PFSK-1 (cell line): ENCODE data around the gene UBAC2.
A peak's percentile ranks its signal among the peaks of the same experiment; 100 is the strongest.

ENCODE experiments used
- FOXP2 ChIP-seq: optimal IDR thresholded peaks from 2 replicates; pipeline ENCODE3; 2011; ENCODE audit warnings: borderline replicate concordance, control low read depth, inconsistent platforms; ENCODE audit not compliant: insufficient read depth; ENCODE audit errors: extremely low read length, extremely low read depth
- POLR2AphosphoS5 ChIP-seq: IDR thresholded peaks from 2 replicates; pipeline ENCODE4 v1.6.1; 2012; ENCODE audit warnings: low read depth, mild to moderate bottlenecking, control low read depth, low read length, moderate library complexity
- REST ChIP-seq, 2 experiments: IDR thresholded peaks; 2 replicates each; pipeline versions ENCODE4 v1.6.1 to v1.8.0; 2011 to 2012; ENCODE audit warnings: low read depth in 2 of 2, low read length in 2 of 2, control low read depth in 1 of 2, inconsistent platforms in 1 of 2, mild to moderate bottlenecking in 1 of 2, moderate library complexity in 1 of 2; ENCODE audit not compliant: insufficient read depth in 1 of 2
- SIN3A ChIP-seq: IDR thresholded peaks from 2 replicates; pipeline ENCODE4 v1.6.1; 2012; ENCODE audit warnings: mild to moderate bottlenecking, low read length, moderate library complexity, borderline replicate concordance; ENCODE audit not compliant: insufficient read depth
- TAF1 ChIP-seq: IDR thresholded peaks from 2 replicates; pipeline ENCODE4 v1.6.1; 2012; ENCODE audit warnings: low read length, control low read depth, borderline replicate concordance; ENCODE audit not compliant: insufficient read depth

GRCh38 chr13:99404005-99404755 is 203.5 kb downstream of the UBAC2 start:
- TF ChIP-seq POLR2AphosphoS5, result no peak
- peak in 1 of 2 experiments; percentile 75; a peak in 2 of 4 replicates for TF ChIP-seq REST (IDR thresholded peaks at IDR 0.05; ENCODE audit: insufficient read depth in 1 of 2, low read depth in 2 of 2, low read length in 2 of 2)
- TF ChIP-seq SIN3A, result no peak
- no peak for TF ChIP-seq TAF1
- no peak for TF ChIP-seq FOXP2
